K562 (cell line): ENCODE data around the gene SPDEF. TPM values are rescaled to one million over a fixed set of nuclear protein-coding genes. Genes with fewer than 3 reads are reported as not detected.

Experiments
- ATAC-seq: fragments of 200-7000 bp; cut with Tn5 transposase; 3 replicates; pipeline ENCODE4 v1.9.1; 2020; ENCODE audit warnings: moderate library complexity
- BruUV-seq: library from RNA; stranded (reverse); fragments of 400-500 nt; replicated peaks from 2 replicates; lab custom pipeline; 2021; lab: Mats Ljungman, UMichigan
- CTCF ChIA-PET: fragments of 300-600 bp; formaldehyde crosslinking; extraction: SDS; loops from one replicate; lab custom pipeline; 2021; ENCODE audit warnings: low intra/inter-chr PET ratio; lab: Yijun Ruan, JAX
- POLR2A ChIA-PET: fragments of 300-600, 350-650 bp; sonication (Branson Sonifier 250); formaldehyde crosslinking; extraction: SDS; loops from one replicate; lab custom pipeline; 2021; ENCODE audit warnings: antibody characterized with exemption, inconsistent platforms; lab: Yijun Ruan, JAX
- DNase-seq, 4 experiments: peaks; one replicate each; pipeline versions ENCODE4 v3.0.0 to v3.0.0-alpha.2; 2011 to 2018; ENCODE audit warnings: low spot score in 3 of 4, mixed read lengths in 3 of 4; ENCODE audit errors: extremely low read depth in 1 of 4
- FAIRE-seq: peaks from 2 replicates; lab custom pipeline; 2011; peaks lifted over from hg19 to GRCh38; lab: Jason Lieb, UNC
- H2AFZ ChIP-seq: 2 replicates; pipeline ENCODE4 v1.6.0; 2011; ENCODE audit warnings: low read depth, low read length, control low read depth, inconsistent platforms
- H3K27ac ChIP-seq: fragments of 200-600 bp; 3 replicates; pipeline ENCODE4 v1.8.0; 2011; ENCODE audit warnings: low read depth, mild to moderate bottlenecking, control low read depth, inconsistent platforms, low read length, moderate library complexity, mixed read lengths; ENCODE audit errors: extremely low read depth
- H3K27me3 ChIP-seq, 2 experiments: fragments of 300-600 bp in 1 of 2; 2 replicates in 1 of 2; 3 replicates in 1 of 2; pipeline versions ENCODE4 v1.6.0 to v1.8.0; 2011; ENCODE audit warnings: inconsistent platforms in 2 of 2, low read length in 2 of 2, mild to moderate bottlenecking in 1 of 2, mixed read lengths in 1 of 2, moderate library complexity in 1 of 2; ENCODE audit not compliant: control insufficient read depth in 2 of 2, insufficient read depth in 2 of 2
- H3K36me3 ChIP-seq: fragments of 300-600 bp; 3 replicates; pipeline ENCODE4 v1.8.0; 2011; ENCODE audit warnings: mild to moderate bottlenecking, low read length, inconsistent platforms; ENCODE audit not compliant: control insufficient read depth, insufficient read depth
- H3K4me1 ChIP-seq, 2 experiments: fragments of 200-600 bp in 1 of 2; replicated peaks in 1 of 2; 2 replicates in 1 of 2; 3 replicates in 1 of 2; pipeline versions ENCODE4 v1.5.1 to v1.8.0; 2011; ENCODE audit warnings: inconsistent platforms in 2 of 2, low read length in 2 of 2, mild to moderate bottlenecking in 1 of 2, mixed read lengths in 1 of 2, moderate library complexity in 1 of 2; ENCODE audit not compliant: control insufficient read depth in 2 of 2, insufficient read depth in 2 of 2
- H3K4me2 ChIP-seq: 2 replicates; pipeline ENCODE4 v1.6.1; 2011; ENCODE audit warnings: low read length, control low read depth, inconsistent platforms, mixed read lengths; ENCODE audit not compliant: insufficient read depth
- H3K4me3 ChIP-seq: fragments of 200-600 bp; sonication (generic), shearing (Covaris generic); 2 replicates; pipeline ENCODE4 v1.5.1; 2016; ENCODE audit warnings: control low read depth, inconsistent platforms
- H3K79me2 ChIP-seq: fragments of 200-600 bp; 3 replicates; pipeline ENCODE4 v1.8.0; 2011; ENCODE audit warnings: low read length, inconsistent platforms; ENCODE audit not compliant: control insufficient read depth, insufficient read depth
- H3K9ac ChIP-seq, 2 experiments: 2 replicates each; pipeline versions ENCODE4 v1.6.0 to v1.6.1; 2011; ENCODE audit warnings: low read depth in 2 of 2, low read length in 2 of 2, control low read depth in 1 of 2, inconsistent platforms in 1 of 2, mild to moderate bottlenecking in 1 of 2, mixed read lengths in 1 of 2; ENCODE audit not compliant: insufficient read depth in 1 of 2
- H3K9me1 ChIP-seq: one replicate; pipeline ENCODE4 v1.6.0; 2011; ENCODE audit warnings: inconsistent platforms, mild to moderate bottlenecking, low read length, moderate library complexity; ENCODE audit not compliant: control insufficient read depth, insufficient read depth
- H3K9me3 ChIP-seq: replicated peaks from 2 replicates; pipeline ENCODE4 v1.5.1; 2011; ENCODE audit warnings: low read depth, low read length, inconsistent platforms; ENCODE audit not compliant: control insufficient read depth, insufficient read depth
- H4K20me1 ChIP-seq: replicated peaks from 2 replicates; pipeline ENCODE4 v1.6.1; 2011; ENCODE audit warnings: low read length, inconsistent platforms, mixed read lengths; ENCODE audit not compliant: control insufficient read depth, insufficient read depth
- ADNP ChIP-seq: fragments of 200-800 bp; sonication (Bioruptor generic); IDR thresholded peaks from 2 replicates; pipeline ENCODE4 v1.6.1; 2016; ENCODE audit warnings: missing genetic modification characterization, missing compliant biosample characterization
- BCOR ChIP-seq: fragments of 450-650 bp; IDR thresholded peaks from 2 replicates; pipeline ENCODE4 v1.6.1; 2016
- BRD9 ChIP-seq: fragments of 450-650 bp; IDR thresholded peaks from 2 replicates; pipeline ENCODE4 v1.6.1; 2018; ENCODE audit warnings: low read depth; ENCODE audit not compliant: partially characterized antibody
- CHD4 ChIP-seq: fragments of 200-600 bp; sonication (generic); IDR thresholded peaks from 3 replicates; pipeline ENCODE4 v1.6.1; 2012; ENCODE audit warnings: low read depth, mild to moderate bottlenecking, mixed read lengths, low read length, inconsistent platforms; ENCODE audit not compliant: insufficient read depth, insufficient replicate concordance, poor library complexity, severe bottlenecking
- DACH1 ChIP-seq: fragments of 450-650 bp; IDR thresholded peaks from 2 replicates; pipeline ENCODE4 v1.6.1; 2018; ENCODE audit not compliant: partially characterized antibody
- FOXA3 ChIP-seq, 2 experiments: fragments of 450-650 bp in 1 of 2; sonication (generic) in 1 of 2; formaldehyde crosslinking; IDR thresholded peaks in 1 of 2; conservative IDR thresholded peaks in 1 of 2; 2 replicates each; pipeline versions ENCODE4 v1.4.0 to v1.8.0; 2020 to 2022; ENCODE audit warnings: mild to moderate bottlenecking in 2 of 2, missing genetic modification reagents in 1 of 2
- HDAC2 ChIP-seq: fragments of 450-650 bp; IDR thresholded peaks from 2 replicates; pipeline ENCODE4 v1.6.1; 2016; ENCODE audit warnings: mild to moderate bottlenecking
- HSF4 ChIP-seq: fragments of 250-450 bp; sonication (Bioruptor Pico); IDR thresholded peaks from 2 replicates; pipeline ENCODE4 v2.1.2; 2022; ENCODE audit warnings: mild to moderate bottlenecking, moderate library complexity, borderline replicate concordance
- KDM1A ChIP-seq, 2 experiments: fragments of 450-650 bp; IDR thresholded peaks; 2 replicates each; pipeline ENCODE4 v1.6.1; 2016; ENCODE audit warnings: mild to moderate bottlenecking in 2 of 2
- POLR2G ChIP-seq: fragments of 200-400 bp; formaldehyde crosslinking; IDR thresholded peaks from 2 replicates; pipeline ENCODE4 v1.6.1; 2017; ENCODE audit warnings: low read depth, mild to moderate bottlenecking, antibody characterized with exemption, low read length, moderate library complexity
- PTBP1 ChIP-seq: fragments of 200-400 bp; formaldehyde crosslinking; IDR thresholded peaks from 2 replicates; pipeline ENCODE4 v1.6.1; 2017; ENCODE audit warnings: low read depth, low read length
- RB1 ChIP-seq: fragments of 450-650 bp; IDR thresholded peaks from 2 replicates; pipeline ENCODE4 v1.6.1; 2017; ENCODE audit warnings: low read depth, mild to moderate bottlenecking
- RBM39 ChIP-seq: fragments of 200-400 bp; formaldehyde crosslinking; optimal IDR thresholded peaks from 2 replicates; pipeline ENCODE3; 2018; ENCODE audit warnings: low read depth, low read length
- RUNX1 ChIP-seq: sonication (generic); IDR thresholded peaks from 2 replicates; pipeline ENCODE4 v1.6.1; 2016; ENCODE audit warnings: antibody characterized with exemption, low read depth
- SMAD4 ChIP-seq: fragments of 250-450 bp; sonication (Bioruptor Pico); conservative IDR thresholded peaks from 2 replicates; pipeline ENCODE4 v1.8.0; 2021; ENCODE audit warnings: inconsistent platforms, mild to moderate bottlenecking, moderate library complexity
- SRF ChIP-seq, 2 experiments: fragments of 250-450, 450-650 bp in 1 of 2; sonication (Bioruptor Pico) in 1 of 2; sonication (generic) in 1 of 2; formaldehyde crosslinking; IDR thresholded peaks; 2 replicates each; pipeline versions ENCODE4 v1.5.0 to v1.5.1; 2020 to 2022; ENCODE audit warnings: mild to moderate bottlenecking in 1 of 2, missing genetic modification reagents in 1 of 2
- ZFP36 ChIP-seq: fragments of 150-350 bp; IDR thresholded peaks from 2 replicates; pipeline ENCODE4 v1.6.1; 2018; ENCODE audit warnings: low read length, low read depth; ENCODE audit not compliant: partially characterized antibody
- ZKSCAN1 ChIP-seq: fragments of 150-350 bp; IDR thresholded peaks from 2 replicates; pipeline ENCODE4 v1.6.1; 2016; ENCODE audit warnings: low read depth, low read length
- ZNF217 ChIP-seq: sonication (generic); formaldehyde crosslinking; IDR thresholded peaks from 2 replicates; pipeline ENCODE4 v1.8.0; 2022; ENCODE audit warnings: mild to moderate bottlenecking, missing genetic modification reagents
- WGBS: fragments of 100-300 bp; shearing (Covaris generic); methylation state at CpG from one replicate; pipeline ENCODE4 v1.1.6; 2016; ENCODE audit warnings: low coverage, mixed read lengths; ENCODE audit not compliant: insufficient coverage; ENCODE audit errors: missing lambda C conversion rate; 5-methylcytosine and 5-hydroxymethylcytosine counted together
- in situ Hi-C: fragments of 300-500 bp; cut with MboI; formaldehyde crosslinking; loops from 4 replicates; pipeline ENCODE4 v1.15.0; 2018; ENCODE audit warnings: inconsistent platforms, mixed read lengths
- intact Hi-C: fragments of 100-400 bp; cut with micrococcal nuclease; formaldehyde crosslinking; loops from 2 replicates; pipeline ENCODE4 v1.14.2; 2022
- polyA plus RNA-seq, 8 experiments: library from polyadenylated mRNA; depleted of rRNA in 4 of 8; stranded (reverse) in 5 of 8; unstranded in 3 of 8; fragments of >200 nt; fragmentation: Nextera tagmentation in 2 of 8; fragmentation: Illumina TruSeq in 1 of 8; extraction: Ambion mirVana in 2 of 8; extraction: Trizol in 1 of 8; gene quantifications; 2 replicates each; pipeline versions ENCODE4 v1.2.1 to v1.2.3, GENCODE V29; 2011 to 2014; ENCODE audit warnings: inconsistent platforms in 1 of 8, missing spikeins in 1 of 8
- total RNA-seq, 7 experiments: library from RNA; depleted of rRNA in 6 of 7; stranded (reverse); fragments of >200 nt in 6 of 7; fragmentation: Illumina TruSeq in 2 of 7; extraction: Trizol in 2 of 7; gene quantifications; 2 replicates each; pipeline versions ENCODE4 v1.2.1 to v1.2.3, GENCODE V29; 2011 to 2021; ENCODE audit warnings: low replicate concordance in 1 of 7
- TF ChIP-seq, protein P1 (sequence below), 2 experiments: fragments of 450-650 bp; IDR thresholded peaks; 2 replicates each; pipeline ENCODE4 v1.6.1; 2018; ENCODE audit warnings: mild to moderate bottlenecking in 2 of 2, low read depth in 1 of 2; ENCODE audit not compliant: partially characterized antibody in 2 of 2

The SPDEF gene
- total and polyA plus RNA-seq, 9 of the 15 experiments (the other 6 are each of a cell fraction or from before 2014, with no cell fraction given), result 0.04 to 0.12 (median 0.11) TPM; not detected in 5

DNA sequence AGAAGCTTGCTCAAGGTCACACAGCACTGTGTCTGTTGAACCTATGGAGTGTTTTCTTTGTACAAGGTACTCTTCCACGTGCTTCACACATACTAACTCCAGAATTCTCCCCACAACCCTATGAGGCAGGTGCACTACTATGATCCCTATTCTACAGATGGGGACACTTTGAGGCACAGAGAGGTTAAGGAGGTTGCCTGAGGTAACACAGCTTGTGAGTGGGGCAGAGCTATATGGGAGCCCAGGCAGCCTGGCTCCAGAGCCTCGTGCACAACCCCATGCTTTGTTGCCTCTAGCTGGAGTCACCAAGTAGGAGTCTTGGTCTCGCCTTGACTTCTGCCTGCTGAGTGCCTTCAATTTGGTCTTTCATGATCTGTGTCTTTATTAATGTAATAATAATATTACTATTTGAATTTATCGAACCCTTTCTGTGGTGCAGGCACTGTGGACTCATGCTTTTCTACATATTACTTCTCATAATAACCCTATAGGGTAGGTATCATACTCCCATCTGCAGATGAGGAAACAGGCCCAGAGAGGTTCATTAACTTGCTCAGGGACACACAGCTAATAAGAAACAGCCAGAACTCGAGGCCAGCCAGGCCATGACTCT, 13.3 kb upstream of the SPDEF start:
- Histone ChIP-seq H3K27me3 (no peaks in the 10 kb centered on the region), H3K36me3 (no peaks in the 10 kb centered on the region), H3K79me2 (no peaks in the 10 kb centered on the region), H2AFZ (no peak overlapping the region), H4K20me1 (no peaks in the 10 kb centered on the region), H3K9me3 (no peaks in the 10 kb centered on the region), H3K4me1 (peaks cover 6 to 48% of the 10 kb centered on the region in 2 experiments; a peak in 3 of 5 replicates), H3K9ac (no peak overlapping the region), H3K4me2 (no peak overlapping the region), H3K4me3 (no peak overlapping the region), H3K27ac (no peak overlapping the region), H3K9me1 (no peaks in the 10 kb centered on the region)
- FAIRE-seq, result no peak
- no peak for DNase-seq
- in situ Hi-C loops (no loop called here), intact Hi-C loops (no loop called here)
- ATAC-seq, result no peak
- BruUV-seq, result no TSS peak
- ChIA-PET CTCF (no interaction called here), POLR2A (interaction anchor here (0.5 to 1.3 kb wide), 4 partner anchors 8 to 298 kb away, joined by 3 read pairs; no protein-coding TSS in a partner anchor)
- WGBS, result 30% methylated on average over 5 of the region's 5 CpGs
- TF ChIP-seq BRD9 (peak; percentile 100), FOXA3 (CRISPR knock-in tag; conservative IDR thresholded peaks at IDR 0.05 in 1 of 2, IDR thresholded peaks at IDR 0.05 in 1 of 2) (0 out of 4 replicates have a peak, but pooled peaks of 1 of the 2 experiments have one; percentile 16), ADNP (tag) (peak; percentile 91), SRF (CRISPR knock-in tag; IDR thresholded peaks at IDR 0.05) (no peak), ZKSCAN1 (0 out of 2 replicates have a peak, but pooled peaks have one; percentile 36), CHD4 (peak; percentile 70), HSF4 (CRISPR knock-in tag) (no peak), PTBP1 (peak; percentile 78; the same call in 1 of the 2 replicates), DACH1 (peak; percentile 47), SMAD4 (CRISPR knock-in tag) (0 out of 2 replicates have a peak, but pooled peaks have one; percentile 20), BCOR (peak; percentile 96), KDM1A (IDR thresholded peaks at IDR 0.05) (peak; percentile 83 to 86), RUNX1 (no peak), RB1 (peak; percentile 28; the same call in 1 of the 2 replicates), POLR2G (no peak), HDAC2 (peak; percentile 66; the same call in 1 of the 2 replicates), ZNF217 (CRISPR knock-in tag) (no peak), ZFP36 (peak; percentile 87), RBM39 (peak; percentile 21)
- TF ChIP-seq, protein P1, sequence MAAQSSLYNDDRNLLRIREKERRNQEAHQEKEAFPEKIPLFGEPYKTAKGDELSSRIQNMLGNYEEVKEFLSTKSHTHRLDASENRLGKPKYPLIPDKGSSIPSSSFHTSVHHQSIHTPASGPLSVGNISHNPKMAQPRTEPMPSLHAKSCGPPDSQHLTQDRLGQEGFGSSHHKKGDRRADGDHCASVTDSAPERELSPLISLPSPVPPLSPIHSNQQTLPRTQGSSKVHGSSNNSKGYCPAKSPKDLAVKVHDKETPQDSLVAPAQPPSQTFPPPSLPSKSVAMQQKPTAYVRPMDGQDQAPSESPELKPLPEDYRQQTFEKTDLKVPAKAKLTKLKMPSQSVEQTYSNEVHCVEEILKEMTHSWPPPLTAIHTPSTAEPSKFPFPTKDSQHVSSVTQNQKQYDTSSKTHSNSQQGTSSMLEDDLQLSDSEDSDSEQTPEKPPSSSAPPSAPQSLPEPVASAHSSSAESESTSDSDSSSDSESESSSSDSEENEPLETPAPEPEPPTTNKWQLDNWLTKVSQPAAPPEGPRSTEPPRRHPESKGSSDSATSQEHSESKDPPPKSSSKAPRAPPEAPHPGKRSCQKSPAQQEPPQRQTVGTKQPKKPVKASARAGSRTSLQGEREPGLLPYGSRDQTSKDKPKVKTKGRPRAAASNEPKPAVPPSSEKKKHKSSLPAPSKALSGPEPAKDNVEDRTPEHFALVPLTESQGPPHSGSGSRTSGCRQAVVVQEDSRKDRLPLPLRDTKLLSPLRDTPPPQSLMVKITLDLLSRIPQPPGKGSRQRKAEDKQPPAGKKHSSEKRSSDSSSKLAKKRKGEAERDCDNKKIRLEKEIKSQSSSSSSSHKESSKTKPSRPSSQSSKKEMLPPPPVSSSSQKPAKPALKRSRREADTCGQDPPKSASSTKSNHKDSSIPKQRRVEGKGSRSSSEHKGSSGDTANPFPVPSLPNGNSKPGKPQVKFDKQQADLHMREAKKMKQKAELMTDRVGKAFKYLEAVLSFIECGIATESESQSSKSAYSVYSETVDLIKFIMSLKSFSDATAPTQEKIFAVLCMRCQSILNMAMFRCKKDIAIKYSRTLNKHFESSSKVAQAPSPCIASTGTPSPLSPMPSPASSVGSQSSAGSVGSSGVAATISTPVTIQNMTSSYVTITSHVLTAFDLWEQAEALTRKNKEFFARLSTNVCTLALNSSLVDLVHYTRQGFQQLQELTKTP (IDR thresholded peaks at IDR 0.05; ENCODE audit: low read depth in 1 of 2, partially characterized antibody in 2 of 2), result peak in 1 of 2 experiments; percentile 87
